Glomerular visceral epithelial cell (primary cell): ENCODE data around the gene COPZ1.
"Not testable (repeated sequence)": the region's sequence is repeated elsewhere in the genome, so short reads cannot be mapped to it uniquely, and the experiment has no call there.

ENCODE experiments used
- DNase-seq: peaks from one replicate; pipeline ENCODE4 v3.0.0-alpha.2; 2016; ENCODE audit errors: extremely low spot score

The COPZ1 gene

DNA sequence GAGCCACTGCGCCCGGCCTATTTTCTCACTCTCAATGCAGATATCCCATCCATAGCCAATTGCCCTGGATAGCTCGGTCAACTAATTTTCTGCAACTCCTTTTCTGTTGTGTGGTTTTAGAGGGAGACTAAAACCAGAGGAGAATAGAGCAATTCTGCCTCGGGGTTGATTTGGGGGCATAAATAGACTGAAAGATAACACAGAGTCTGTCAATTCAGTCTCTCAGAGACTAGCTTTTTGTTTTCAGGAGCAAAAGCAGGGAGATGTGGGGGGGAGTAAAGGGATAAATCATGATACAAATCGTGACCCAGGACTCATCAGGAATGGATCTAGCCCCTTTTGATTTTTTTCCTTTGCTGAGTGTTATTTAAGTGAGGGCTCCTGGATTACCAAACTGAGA lies 6.5 kb downstream of the COPZ1 start:
- DNase-seq = no peak

DNA sequence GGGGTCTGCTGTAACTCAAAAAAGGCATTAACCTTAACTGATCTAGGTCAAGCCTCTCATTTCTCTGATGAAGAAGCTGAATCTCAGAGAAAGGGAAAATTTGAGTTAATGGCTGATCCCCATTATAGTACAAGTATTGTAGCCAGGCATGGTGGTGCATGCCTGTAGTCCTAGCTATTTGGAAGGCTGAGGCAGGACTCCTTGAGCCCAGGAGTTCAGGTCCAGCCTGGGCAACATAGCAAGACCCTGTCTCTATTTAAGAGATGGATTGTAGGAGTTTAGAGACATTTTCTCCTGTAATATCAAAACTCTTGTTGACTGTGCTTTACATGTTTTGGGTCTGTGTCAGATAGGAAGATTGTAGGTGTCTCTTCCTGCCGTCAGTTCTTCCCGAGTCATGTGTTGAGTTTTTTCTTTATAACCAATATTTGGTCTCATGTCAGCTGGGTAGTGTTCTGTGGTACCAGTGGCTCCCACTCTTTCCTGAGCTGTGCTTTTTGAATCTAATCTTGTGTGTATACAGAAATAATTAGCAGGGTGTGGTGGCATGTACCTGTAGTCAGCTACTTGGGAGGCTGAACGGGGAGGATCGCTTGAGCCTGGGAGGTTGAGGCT lies 8.6 kb downstream of the COPZ1 start:
- DNase-seq = no peak

DNA sequence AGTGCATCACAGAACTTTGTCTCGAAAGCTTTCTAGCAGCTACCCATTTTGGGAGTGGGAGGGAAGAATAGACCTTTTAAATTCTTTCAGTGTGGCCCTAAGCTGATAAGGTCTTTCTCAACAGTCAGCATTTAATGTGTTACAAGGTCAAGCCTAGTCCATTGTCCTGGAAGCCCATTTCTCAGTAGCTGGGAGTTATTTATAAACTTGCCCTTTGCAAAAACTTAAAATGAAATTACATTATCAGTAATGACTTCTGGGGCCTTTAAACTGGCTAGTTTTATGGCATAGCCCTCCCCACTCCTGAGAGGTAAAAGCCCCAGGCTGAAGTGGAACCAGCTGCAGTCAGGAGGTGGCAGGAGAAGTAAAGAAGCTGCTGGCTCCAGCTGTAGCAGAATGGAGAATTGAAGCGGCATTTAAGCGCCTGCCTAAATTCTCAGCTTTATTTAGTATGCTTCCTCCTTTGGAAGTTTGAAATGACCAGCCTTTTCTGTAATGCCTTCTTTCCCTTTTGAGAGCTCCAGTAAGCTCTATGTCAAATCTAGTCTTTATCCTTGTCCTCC lies 12.4 kb downstream of the COPZ1 start:
- no peak for DNase-seq

DNA sequence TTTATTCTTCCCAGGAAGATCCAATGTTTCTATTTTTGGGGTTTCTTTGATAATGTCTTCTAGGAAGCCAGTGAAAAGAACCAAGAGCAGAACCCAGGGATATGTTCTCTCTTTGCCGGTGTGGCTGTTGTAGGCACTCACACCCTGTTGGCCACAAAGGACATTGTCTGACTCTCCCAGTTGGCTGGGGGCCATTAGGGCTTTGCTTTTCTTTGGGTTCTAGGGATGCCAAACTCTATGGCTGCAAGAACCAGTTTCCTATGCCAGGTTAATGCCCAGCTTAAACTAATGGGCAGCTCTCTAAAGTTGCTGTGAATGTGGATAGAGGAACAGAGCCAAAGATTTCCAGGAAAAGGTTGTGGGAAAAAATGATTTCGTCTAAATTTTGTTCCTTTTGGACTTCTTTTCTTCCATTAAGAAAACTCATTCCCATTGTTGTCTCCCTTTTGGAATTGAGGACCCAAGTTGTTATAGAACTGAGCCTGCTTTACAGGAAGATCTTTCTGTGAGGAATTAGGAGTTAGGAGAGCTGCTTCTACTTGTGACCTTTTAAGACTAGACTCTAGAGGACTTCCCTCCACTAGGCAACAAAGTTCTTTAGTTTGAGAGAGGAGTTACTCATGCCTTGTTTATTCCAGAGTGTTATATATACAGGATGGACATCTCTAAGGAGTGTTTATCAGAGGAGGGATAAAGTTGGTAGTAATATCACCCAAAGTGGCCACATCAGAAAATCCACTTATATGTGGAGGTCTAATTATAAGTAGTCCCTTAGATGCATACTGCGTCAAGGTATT lies 13.1 kb downstream of the COPZ1 start:
- DNase-seq = no peak

DNA sequence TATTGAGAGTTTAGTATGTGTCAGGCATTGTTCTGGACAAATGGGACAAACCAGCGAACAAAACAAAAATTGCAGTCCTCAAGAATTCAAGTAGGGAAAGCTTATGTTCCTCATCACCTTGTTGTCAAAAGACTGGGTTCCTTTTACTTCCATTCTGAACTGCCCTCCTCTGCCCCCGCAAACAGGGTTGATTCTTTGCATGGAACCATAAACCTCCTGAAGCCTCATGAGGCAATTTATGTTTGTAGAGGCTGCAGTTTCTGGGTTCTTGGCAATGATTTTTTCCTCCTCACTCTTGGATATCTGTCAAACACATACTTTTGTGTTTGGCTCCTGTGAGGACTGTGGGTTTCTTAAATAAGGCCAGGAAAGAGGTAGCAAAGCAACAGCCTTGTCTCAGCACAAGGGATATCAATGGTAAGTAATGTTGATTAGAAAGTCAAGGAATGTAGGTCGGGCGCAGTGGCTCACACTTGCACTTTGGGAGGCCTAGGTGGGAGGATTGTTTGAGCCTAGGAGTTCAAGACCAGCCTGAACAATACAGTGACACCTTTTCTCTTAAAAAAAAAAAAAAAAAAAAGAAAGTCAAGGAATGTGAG lies 13.9 kb downstream of the COPZ1 start:
- no peak for DNase-seq

DNA sequence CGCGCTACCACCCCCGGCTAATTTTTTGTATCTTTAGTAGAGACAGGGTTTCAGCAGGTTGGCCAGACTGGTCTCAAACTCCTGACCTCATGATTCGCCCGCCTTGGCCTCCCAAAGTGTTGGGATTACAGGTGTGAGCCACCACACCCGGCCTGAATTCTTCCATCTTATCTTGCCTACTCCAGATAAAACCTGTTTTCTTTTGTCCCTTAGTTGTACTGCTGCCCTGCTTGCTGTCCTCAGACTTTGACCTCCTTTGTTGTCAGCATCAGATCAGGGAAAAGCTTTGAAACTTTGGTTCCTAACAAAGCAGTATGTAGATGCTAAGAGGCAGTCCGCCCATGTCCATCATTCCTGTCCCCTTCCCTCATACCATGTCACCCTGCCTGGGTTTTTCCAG lies 15.9 kb downstream of the COPZ1 start:
- DNase-seq = no peak

DNA sequence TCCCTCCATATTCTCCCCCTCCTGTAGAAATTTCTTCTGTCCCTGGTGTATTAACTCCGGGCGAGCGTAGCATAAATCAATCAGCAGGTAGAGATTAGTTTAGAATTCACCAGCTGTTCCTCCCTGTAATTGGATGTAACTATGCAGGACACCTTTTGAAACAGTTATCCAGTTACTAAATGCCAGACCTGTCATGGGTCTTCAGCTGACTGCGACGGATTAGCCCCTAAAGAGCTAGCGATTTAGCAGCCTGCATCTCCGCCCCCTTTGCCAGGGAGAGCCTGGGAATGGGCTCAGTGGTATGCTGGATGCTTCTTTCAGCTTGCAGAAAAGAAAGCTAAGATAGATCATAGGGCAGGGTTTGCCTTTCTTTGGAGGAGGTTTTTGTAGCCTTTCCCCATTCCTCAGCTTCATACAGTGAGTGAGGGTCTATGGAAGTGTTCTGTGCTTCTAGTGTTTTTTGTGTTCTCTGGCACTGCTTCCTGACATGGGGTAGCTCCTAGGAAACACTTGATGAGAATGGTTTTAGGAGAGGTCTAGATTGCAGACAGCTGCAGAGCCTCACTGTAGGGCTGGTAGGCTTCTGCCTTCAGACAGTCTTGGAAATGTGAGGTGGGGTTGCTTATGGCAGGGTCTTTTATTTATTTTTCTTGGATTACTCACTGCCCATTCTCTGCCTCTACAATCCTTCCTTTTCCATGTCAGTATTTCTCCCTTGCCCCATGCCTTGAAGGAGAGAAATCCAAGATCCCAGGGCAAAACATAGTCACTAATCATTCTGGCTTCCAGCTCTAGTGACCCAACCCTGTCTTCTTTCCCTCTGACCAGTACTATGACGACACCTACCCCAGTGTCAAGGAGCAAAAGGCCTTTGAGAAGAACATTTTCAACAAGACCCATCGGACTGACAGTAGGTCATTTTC lies 16.7 kb downstream of the COPZ1 start:
- DNase-seq = no peak

DNA sequence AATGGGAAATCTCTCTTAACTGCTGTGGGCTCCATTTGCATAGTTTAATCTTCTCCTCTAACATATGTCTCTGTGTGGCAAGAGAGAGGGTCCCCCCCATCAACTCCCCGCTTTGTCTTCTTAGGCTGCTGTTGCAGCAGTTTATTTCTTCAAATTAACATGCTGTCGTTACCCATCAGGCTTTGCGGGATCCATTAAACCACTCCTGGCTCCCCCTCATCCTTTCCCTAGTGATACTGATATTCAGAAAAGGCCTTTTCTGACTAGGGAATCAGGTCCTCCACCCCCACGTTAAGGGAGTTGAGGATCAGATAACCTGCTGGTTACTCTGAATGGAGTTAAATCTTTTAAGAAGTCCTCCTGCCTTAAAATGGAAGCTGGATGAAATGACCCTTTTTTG lies 24.1 kb downstream of the COPZ1 start:
- no peak for DNase-seq

DNA sequence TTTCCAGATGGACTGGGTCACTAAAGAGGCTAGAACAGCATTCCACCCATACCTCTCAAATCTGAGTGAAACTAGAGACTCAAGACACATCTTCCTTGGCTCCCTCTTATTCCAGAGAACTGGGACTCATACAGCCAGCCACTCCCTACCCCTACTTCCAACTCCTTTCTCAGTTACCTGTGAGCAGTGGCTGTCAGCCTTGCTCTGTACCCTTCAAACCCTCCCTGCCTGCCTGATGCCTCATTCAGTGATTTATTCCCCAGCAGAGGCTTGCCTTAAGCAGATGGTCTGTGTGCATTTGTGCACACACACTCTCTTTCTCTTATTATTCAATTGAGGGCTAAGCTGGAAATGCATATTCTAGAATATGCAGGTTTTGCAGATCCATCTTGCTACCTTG lies 24.7 kb downstream of the COPZ1 start:
- no peak for DNase-seq

DNA sequence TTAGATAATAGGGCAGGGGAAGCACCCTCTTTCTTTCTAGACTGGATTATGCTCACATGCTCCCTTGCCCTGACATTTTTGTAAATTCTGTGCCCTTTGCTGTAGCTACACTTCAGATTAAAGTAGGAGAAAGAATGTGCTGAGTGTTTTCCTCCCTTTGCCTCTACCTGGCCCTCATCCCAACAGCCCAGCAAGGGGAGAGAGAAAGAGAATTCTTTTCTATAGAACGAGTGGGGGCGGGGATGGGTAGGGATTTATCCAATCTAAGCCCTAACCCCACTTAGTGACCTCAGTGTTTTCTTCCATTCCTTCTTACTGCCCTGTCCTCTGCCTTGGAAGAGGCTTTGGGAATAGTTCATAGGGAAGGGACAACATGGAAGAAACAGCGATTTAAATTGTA lies 25.8 kb downstream of the COPZ1 start:
- no peak for DNase-seq

DNA sequence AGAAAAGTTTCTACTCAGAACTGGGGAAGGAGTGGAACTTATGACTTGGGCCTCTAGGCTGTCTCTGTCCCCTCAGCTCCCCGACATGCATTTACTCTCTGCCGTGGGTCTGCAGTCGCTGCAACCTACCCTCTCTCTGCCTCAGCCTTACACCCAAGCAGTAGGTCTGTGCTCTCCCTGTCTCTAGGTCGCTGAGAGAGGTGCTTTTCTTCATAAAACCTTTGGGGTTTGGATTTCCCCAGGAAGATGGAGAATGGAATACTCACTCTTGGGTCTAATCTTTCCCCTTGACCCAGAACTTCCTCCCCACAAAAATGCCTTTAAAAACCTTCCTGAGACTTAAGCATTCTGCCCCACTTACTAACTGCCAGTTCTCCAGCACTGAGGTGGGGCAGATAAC lies 26.4 kb downstream of the COPZ1 start:
- no peak for DNase-seq

DNA sequence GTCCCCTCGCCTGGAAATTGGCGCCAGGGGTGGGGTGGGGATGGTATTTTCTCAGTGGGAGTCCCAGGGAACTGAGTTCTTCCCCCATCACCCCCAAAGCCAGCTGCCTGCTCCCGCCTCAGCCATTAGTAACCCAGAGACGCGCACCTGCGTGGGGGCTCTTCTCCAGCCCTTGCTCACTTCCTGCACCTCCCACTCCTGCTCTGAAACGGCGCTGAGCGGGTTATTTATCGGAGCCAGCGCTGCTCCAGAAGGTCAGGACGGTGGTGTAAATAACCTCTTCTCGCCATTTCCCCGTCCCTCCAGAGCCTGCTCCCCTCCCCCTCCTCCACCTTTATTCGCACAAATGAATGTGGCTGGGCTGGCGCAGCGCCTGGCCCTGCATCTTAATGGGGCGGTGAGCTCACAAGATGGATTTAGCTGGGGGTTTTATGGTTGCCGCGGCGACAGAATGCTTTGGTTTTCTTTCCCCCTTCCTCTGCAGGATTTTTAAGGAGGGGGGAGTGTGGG lies 27.1 kb downstream of the COPZ1 start:
- DNase-seq = no peak

DNA sequence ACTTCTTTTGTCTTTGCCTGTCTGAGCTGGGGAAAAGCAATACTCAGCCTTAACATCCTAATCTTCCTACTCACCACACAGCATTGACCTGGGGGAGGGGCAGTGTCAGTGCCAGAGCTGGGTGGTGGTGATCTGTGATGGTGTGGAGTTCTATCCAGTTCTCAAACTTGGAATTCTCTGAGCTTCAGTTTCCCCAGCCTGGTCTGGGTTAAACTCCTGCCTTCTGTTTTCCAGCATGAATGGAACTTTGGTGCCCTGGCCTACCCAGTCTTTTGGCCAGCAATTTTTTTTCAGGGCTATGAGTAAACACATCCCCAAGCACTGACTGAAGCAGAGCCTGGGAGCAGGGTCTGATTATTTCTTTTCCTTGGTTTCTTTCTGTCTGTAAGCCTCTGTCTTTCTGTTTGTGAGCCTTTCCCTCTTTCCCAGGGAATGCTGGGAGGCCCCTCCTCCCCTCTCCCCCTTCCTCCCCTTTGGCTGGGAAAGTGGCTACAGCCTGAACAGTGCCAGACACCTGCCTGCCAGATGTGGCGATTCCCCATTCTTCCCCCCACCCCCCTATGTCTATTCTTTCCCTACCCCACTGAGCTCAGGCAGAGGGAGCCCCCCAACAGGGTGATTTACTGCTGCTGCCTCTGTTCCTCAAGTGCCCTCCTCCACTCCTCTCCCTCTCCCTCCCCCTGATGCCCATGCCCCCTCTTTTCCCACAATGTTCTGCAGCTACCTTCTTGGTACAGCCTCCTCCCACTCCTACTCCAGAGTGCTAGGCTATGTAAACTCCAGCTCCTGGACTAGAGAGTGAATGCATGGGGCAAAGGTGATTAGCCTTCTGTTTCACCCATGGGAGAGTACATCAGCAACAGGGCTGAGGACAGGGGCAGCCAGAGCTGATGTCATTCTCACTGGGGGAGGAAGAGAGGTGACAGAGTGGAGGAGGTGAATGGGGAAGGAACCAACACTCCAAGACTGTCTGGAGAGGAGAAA lies 28.3 kb downstream of the COPZ1 start:
- no peak for DNase-seq

DNA sequence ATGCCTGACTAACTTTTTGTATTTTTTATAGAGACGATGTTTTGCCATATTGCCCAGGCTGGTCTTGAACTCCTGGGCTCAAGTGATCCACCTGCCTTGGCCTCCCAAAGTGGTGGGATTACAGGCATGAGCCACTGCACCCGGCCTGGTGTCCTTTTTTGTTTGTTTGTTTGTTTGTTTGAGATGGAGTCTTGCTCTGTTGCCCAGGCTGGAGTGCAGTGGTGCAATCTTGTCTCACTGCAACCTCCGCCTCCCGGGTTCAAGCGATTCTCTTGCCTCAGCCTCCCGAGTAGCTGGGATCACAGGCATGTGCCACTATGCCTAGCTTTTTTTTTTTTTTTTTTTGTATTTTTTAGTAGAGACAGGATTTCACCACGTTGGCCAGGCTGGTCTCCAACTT lies 29.3 kb downstream of the COPZ1 start:
- DNase-seq = not testable (repeated sequence)

DNA sequence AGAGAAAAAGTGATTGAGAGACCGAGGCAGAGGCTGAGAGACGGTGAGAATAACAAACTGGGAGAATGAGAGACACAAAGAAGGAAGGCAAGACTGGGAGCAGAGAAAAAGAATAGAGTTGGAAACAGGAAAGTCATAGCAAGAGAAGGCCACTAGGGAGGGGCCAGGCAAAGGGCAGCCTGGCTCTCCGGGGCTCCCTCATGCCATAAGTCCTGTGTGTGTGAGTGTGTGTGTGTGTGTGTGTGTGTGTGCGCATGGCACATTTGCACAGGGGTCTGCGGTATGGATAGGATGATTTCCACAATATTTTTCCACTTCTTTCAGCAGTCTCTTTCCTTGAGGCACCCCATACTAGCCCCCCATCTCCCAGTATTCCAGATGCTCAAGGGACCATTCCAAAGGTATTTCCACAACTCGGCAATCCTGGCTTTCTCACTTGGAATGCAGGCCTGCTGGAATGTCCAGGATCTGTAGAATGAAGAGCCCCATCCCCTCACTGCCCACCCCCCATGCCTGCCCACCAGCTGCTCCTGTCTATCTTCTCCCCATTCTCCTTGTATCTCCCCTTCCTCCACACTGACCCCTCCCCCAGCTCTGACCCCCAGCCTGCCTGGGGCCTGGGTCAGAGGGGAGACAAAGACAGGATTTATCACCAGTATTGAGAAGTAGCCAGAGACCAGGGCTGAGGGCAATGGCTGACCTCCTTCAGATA lies 30.3 kb downstream of the COPZ1 start:
- DNase-seq = no peak

DNA sequence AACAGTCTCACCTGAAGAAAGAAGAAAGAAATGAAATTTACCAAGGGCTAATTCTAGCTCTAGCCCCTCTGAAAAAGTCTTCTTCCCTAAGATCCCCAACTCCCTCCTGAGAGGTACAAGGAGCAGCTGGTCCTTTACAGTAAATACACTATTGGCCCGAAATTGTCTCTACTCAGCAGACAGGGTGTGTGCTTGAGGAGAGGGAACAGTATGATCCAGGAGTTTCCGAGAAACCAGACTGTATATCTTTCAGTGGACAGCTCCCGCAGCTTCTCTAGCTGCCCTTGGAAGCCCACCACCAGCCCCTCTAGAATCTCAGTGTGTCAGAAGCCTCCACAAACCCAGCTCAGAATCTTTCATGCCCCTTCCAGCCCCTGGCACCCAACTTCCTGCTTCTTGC lies 31.3 kb downstream of the COPZ1 start:
- no peak for DNase-seq

DNA sequence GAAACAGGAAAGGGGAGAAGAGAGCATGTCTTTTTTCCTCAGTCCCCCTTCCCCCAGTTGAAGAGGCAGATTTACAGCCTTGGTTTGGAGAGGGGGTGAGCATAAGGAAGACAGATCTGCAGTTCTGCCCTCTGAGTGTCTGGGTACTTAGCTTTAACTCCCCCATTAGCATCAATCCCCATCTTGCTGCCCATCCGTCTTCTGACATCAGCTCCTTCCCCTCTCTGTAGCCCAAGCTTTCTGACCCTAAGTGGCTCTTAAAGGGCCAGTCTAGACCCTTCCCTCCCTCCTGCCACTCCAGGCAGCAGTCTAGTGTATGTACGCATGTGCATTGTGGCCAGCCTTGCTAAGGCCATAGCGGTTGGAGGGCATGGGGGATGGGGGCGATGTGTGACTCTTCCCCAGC lies 32.0 kb downstream of the COPZ1 start:
- DNase-seq = no peak

DNA sequence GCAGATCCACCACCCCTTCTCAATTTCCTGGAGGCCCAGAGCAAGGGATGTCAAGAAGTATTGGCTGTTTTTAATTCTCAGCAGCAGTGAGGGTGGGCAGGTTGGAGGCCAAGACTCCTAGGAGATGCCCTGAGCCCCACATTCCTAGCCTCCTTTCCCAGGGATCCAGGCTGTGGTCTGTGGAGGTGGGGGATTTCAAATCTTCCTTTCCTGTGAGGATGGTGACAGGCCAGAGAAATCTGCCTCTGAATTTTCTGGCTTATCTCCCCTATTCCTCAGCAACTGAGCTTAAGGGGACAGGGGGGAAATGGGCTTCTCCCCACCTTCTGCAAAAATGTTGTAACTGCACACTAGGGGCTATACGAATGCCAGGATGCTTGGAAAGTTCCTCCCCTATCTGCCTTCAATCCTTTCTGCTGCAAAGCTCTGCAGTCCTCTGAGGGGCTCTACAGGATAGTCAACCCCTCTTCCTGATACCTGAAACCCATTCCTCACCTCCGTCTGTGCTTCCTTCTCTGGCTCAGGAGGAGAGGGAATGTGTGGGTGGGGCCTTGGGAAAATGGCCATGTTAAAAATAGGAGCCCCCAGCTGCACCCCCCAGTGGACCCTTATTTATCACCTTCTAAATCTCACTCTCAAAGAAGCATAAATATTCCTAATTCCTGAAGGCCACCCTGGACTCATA lies 32.7 kb downstream of the COPZ1 start:
- DNase-seq = no peak
